Tongue (tissue), 3 donors: ENCODE measurements around the gene PPME1. TPM values are rescaled to one million over a fixed set of nuclear protein-coding genes. Genes with fewer than 3 reads are reported as not detected.
A peak's percentile ranks its signal among the peaks of the same experiment; 100 is the strongest.

Source experiments
- DNase-seq: peaks from one replicate; pipeline ENCODE4 v3.0.0-alpha.2; 2015
- small RNA-seq: library from RNA; depleted of rRNA; stranded (forward); fragments of <200 nt; gene quantifications from one replicate; pipeline ENCODE3, GENCODE V24; 2014; ENCODE audit warnings: low replicate concordance
- total RNA-seq: library from RNA; depleted of rRNA; stranded (reverse); fragments of >200 nt; gene quantifications from one replicate; pipeline ENCODE4 v1.2.3, GENCODE V29; 2014

PPME1 gene
- total RNA-seq, 1 donor from 2014 or later, result 31.3 TPM

DNA sequence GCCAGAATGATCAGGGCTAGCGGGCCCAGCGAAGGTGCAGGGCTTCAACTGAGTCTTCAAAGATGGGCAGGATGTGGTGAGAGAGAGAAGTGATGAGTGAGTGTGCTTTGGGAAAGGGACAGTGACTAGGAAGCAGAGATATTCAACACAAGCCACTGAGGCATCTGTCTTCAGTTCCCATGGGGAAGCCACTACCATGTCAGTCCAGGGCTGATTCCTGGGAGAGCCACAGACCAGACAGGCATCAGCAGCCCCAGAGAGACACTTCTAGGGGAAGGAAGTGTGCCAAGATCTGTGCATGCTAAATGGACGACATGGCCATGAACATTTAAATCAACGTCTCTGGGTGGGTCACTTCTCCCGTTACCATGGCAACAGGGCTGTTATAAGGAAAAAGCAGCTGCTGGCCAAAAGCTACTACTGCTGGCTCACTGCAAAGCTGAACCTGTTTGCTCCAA is 111.9 kb downstream of the PPME1 start:
- peak; percentile 42 for DNase-seq

- DNase-seq, result no peak
Measured at GRCh38 chr11:74283580-74284180, 112.6 kb downstream of the PPME1 start.

DNA sequence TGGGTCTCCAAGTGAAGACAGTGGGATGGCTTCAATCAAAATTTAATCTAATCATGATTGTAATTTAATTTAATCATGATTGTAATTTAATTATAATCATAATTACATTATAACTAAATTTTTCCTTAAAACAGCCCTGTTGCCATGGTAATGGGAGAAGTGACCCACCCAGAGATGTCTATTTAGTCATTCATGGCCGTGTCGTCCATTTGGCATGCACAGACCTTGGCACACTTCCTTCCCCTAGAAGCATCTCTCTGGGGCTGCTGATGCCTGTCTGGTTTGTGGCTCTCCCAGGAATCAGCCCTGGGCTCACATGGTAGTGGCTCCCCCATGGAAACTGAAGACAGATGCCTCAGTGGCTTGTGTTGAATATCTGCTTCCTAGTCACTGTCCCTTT is 113.4 kb downstream of the PPME1 start:
- no peak for DNase-seq

DNA sequence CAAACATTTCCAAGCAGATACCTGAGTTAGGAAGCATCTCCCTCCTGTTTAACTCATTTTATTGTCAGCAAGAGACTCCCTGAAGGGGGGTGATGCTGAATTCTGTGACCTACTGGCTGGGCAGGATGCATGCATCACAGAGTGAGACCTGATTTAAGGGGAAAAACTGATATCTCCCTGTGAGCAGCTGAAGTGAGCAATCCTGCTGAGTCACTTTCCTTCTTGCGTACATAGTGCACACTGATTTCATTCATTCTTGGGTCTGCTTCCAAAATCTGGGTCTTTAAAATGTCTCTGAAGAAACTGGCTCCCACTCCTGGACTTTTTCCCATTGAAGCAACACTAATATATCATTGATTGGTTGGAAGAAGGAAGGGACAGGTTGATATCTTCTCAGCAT is 117.1 kb downstream of the PPME1 start:
- DNase-seq, result no peak

- no peak for DNase-seq
Measured at GRCh38 chr11:74288911-74289310, 117.8 kb downstream of the PPME1 start.

GRCh38 chr11:74297484-74297883 is 126.4 kb downstream of the PPME1 start:
- DNase-seq, result no peak

DNA sequence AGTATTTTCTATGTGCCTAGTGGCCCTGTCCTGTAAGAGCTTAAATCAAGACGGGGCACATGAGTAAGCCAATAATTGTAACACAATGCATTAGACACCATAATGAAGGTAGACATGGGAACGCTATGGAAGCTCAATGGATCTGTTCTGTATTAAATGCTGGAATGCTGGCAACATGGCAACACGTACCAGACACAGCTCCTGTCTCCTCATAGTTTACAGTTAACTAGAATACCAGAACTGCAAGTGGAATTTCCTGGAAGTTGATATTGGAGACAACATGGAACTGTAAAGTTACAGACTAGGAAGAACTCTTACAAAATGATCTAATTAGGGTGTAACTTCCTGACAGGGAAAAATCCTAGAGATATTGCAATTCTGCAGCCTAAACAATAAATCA is 127.9 kb downstream of the PPME1 start:
- no peak for DNase-seq

Small RNA genes within 50 kb of the gene (small RNA-seq; reads per million reads assigned to genes)
- not detected for gene AP002392.1
- gene RF00409, result not detected

Other genes starting within 250 kb of the PPME1 start
- gene DNAJB13, start 220.3 kb upstream of the PPME1 start, total RNA-seq, result not detected
- gene UCP2, start 188.4 kb upstream of the PPME1 start, total RNA-seq, result 73.2 TPM
- 1.4 TPM for gene UCP3, start 162.2 kb upstream of the PPME1 start, total RNA-seq
- gene C2CD3, start 287 bp upstream of the PPME1 start, total RNA-seq, result 22.9 TPM
- gene P4HA3, start 140.4 kb downstream of the PPME1 start, total RNA-seq, result 1.8 TPM
- gene PGM2L1, start 227.1 kb downstream of the PPME1 start, total RNA-seq, result 12.3 TPM